SU-DHL-6 (cell line): ENCODE results near the gene THSD7A.

ENCODE experiments used
- H2AFZ ChIP-seq: fragments of 200-600 bp; sonication (generic); 2 replicates; pipeline ENCODE4 v1.6.1; 2014; ENCODE audit warnings: low read depth, mild to moderate bottlenecking, moderate library complexity, mixed read lengths, antibody characterized with exemption, low read length; ENCODE audit not compliant: severe bottlenecking
- H3F3A ChIP-seq: fragments of 200-600 bp; shearing (Covaris generic); 2 replicates; pipeline ENCODE4 v1.6.0; 2016; ENCODE audit warnings: antibody characterized with exemption, mild to moderate bottlenecking; ENCODE audit not compliant: insufficient read depth
- H3K27ac ChIP-seq: fragments of 200-600 bp; sonication (generic); 2 replicates; pipeline ENCODE4 v1.5.1; 2016; ENCODE audit warnings: low read depth, mild to moderate bottlenecking, low read length, moderate library complexity, mixed read lengths
- H3K27me3 ChIP-seq: fragments of 200-600 bp; sonication (generic), shearing (Covaris generic); 2 replicates; pipeline ENCODE4 v1.6.0; 2014; ENCODE audit warnings: mild to moderate bottlenecking, low read length
- H3K36me3 ChIP-seq: fragments of 200-600 bp; sonication (generic); 2 replicates; pipeline ENCODE4 v1.6.1; 2014; ENCODE audit warnings: mild to moderate bottlenecking, low read length, mixed read lengths
- H3K4me2 ChIP-seq: fragments of 300-600, 200-600 bp; shearing (Covaris generic), sonication (generic); 2 replicates; pipeline ENCODE4 v1.6.0; 2014; ENCODE audit warnings: low read length, low read depth, mild to moderate bottlenecking; ENCODE audit not compliant: poor library complexity, severe bottlenecking
- H3K4me3 ChIP-seq: fragments of 200-600 bp; sonication (generic); 2 replicates; pipeline ENCODE4 v1.5.1; 2014; ENCODE audit warnings: antibody characterized with exemption, low read length, mild to moderate bottlenecking, mixed read lengths; ENCODE audit not compliant: insufficient read depth, poor library complexity, severe bottlenecking
- H3K79me2 ChIP-seq: fragments of 200-600 bp; sonication (generic); 2 replicates; pipeline ENCODE4 v1.6.1; 2014; ENCODE audit warnings: mild to moderate bottlenecking, low read length, moderate library complexity; ENCODE audit not compliant: insufficient read depth
- H3K9ac ChIP-seq: fragments of 200-600 bp; sonication (generic); 2 replicates; pipeline ENCODE4 v1.7.0; 2014; ENCODE audit warnings: mild to moderate bottlenecking, low read length
- H3K9me2 ChIP-seq: fragments of 200-600 bp; sonication (generic); replicated peaks from 2 replicates; pipeline ENCODE4 v1.6.1; 2014; ENCODE audit warnings: low read length; ENCODE audit not compliant: insufficient read depth
- H3K9me3 ChIP-seq: fragments of 200-600 bp; sonication (generic); 2 replicates; pipeline ENCODE4 v1.6.1; 2014; ENCODE audit warnings: low read length, mixed read lengths; ENCODE audit not compliant: insufficient read depth
- H4K20me1 ChIP-seq: fragments of 200-600 bp; sonication (generic); 2 replicates; pipeline ENCODE4 v1.6.1; 2014; ENCODE audit warnings: low read depth, mild to moderate bottlenecking, antibody characterized with exemption, low read length, moderate library complexity, mixed read lengths
- CTCF ChIP-seq: fragments of 200-600 bp; sonication (generic); IDR thresholded peaks from one replicate; pipeline ENCODE4 v1.5.1; 2017; ENCODE audit warnings: antibody characterized with exemption, mild to moderate bottlenecking, low read length, moderate library complexity; ENCODE audit not compliant: insufficient read depth, poor library complexity, severe bottlenecking
- EZH2phosphoT487 ChIP-seq: fragments of 200-600 bp; sonication (generic), shearing (Covaris generic); conservative IDR thresholded peaks from 2 replicates; pipeline ENCODE4 v1.6.1; 2018; ENCODE audit warnings: mild to moderate bottlenecking, antibody characterized with exemption, low read length, moderate library complexity, mixed read lengths

THSD7A gene

GRCh38 chr7:11829954-11830353 lies 2.0 kb downstream of the THSD7A start:
- H3K4me3 ChIP-seq, result no peak overlapping the region
- H3K9ac ChIP-seq, result no peak overlapping the region
- no peaks in the 10 kb centered on the region for H3K9me3 ChIP-seq
- TF ChIP-seq EZH2phosphoT487, result no peak
- TF ChIP-seq CTCF, result no peak
- H2AFZ ChIP-seq, result no peak overlapping the region
- H3K27ac ChIP-seq, result no peak overlapping the region
- no peaks in the 10 kb centered on the region for H3K36me3 ChIP-seq
- no peak overlapping the region for H3K4me2 ChIP-seq
- no peaks in the 10 kb centered on the region for H3K27me3 ChIP-seq
- no peaks in the 10 kb centered on the region for H3F3A ChIP-seq
- H3K79me2 ChIP-seq, result no peaks in the 10 kb centered on the region
- H4K20me1 ChIP-seq, result no peaks in the 10 kb centered on the region
- no peaks in the 10 kb centered on the region for H3K9me2 ChIP-seq

- H4K20me1 ChIP-seq, result no peaks in the 10 kb centered on the region
- TF ChIP-seq EZH2phosphoT487 (no peak), CTCF (no peak)
Observed at GRCh38 chr7:11819947-11820346, 12.1 kb downstream of the THSD7A start.

GRCh38 chr7:11819271-11819670 lies 12.7 kb downstream of the THSD7A start:
- Histone ChIP-seq H3K27me3 (no peaks in the 10 kb centered on the region), H3K4me3 (no peak overlapping the region), H3K27ac (no peak overlapping the region), H3K9me2 (no peaks in the 10 kb centered on the region), H3K9me3 (no peaks in the 10 kb centered on the region), H3F3A (no peaks in the 10 kb centered on the region), H3K36me3 (no peaks in the 10 kb centered on the region), H2AFZ (no peak overlapping the region), H4K20me1 (no peaks in the 10 kb centered on the region), H3K9ac (no peak overlapping the region), H3K79me2 (no peaks in the 10 kb centered on the region), H3K4me2 (no peak overlapping the region)
- TF ChIP-seq CTCF (no peak), EZH2phosphoT487 (no peak)

More at GRCh38 chr7:11819947-11820346, 12.1 kb downstream of the THSD7A start:
- Histone ChIP-seq H3K27me3 (no peaks in the 10 kb centered on the region), H3K9me3 (no peaks in the 10 kb centered on the region), H3K9me2 (no peaks in the 10 kb centered on the region), H3K9ac (no peak overlapping the region), H3K4me3 (no peak overlapping the region), H3F3A (no peaks in the 10 kb centered on the region), H3K27ac (no peak overlapping the region), H3K4me2 (no peak overlapping the region), H3K36me3 (no peaks in the 10 kb centered on the region), H3K79me2 (no peaks in the 10 kb centered on the region), H2AFZ (no peak overlapping the region)
